ENCODE results near the gene MAPK1.
"Not testable (repeated sequence)": the region's sequence is repeated elsewhere in the genome, so short reads cannot be mapped to it uniquely, and the experiment has no call there.

Gene MAPK1

GRCh38 chr22:21845558-21846453 is 21.6 kb downstream of the MAPK1 start:
- no peak for DNase-seq

- no peak for DNase-seq
Measured at GRCh38 chr22:21842946-21843345, 24.5 kb downstream of the MAPK1 start.

- DNase-seq: no peak
Measured at GRCh38 chr22:21841422-21841821, 26.0 kb downstream of the MAPK1 start.

GRCh38 chr22:21840236-21840823 is 27.1 kb downstream of the MAPK1 start:
- no peak for DNase-seq

- DNase-seq: no peak
Measured at GRCh38 chr22:21839765-21840140, 27.7 kb downstream of the MAPK1 start.

- not testable (repeated sequence) for DNase-seq
Measured at GRCh38 chr22:21839104-21839764, 28.2 kb downstream of the MAPK1 start.

- DNase-seq: no peak
Measured at GRCh38 chr22:21837248-21837979, 30.0 kb downstream of the MAPK1 start.

GRCh38 chr22:21836486-21836885 is 31.0 kb downstream of the MAPK1 start:
- not testable (repeated sequence) for DNase-seq

- DNase-seq: no peak
Measured at GRCh38 chr22:21835378-21835777, 32.1 kb downstream of the MAPK1 start.

GRCh38 chr22:21834869-21835268 is 32.6 kb downstream of the MAPK1 start:
- no peak for DNase-seq

GRCh38 chr22:21832291-21833290 is 34.9 kb downstream of the MAPK1 start:
- DNase-seq: no peak

GRCh38 chr22:21829523-21829922 is 37.9 kb downstream of the MAPK1 start:
- no peak for DNase-seq

GRCh38 chr22:21828268-21828638 is 39.2 kb downstream of the MAPK1 start:
- no peak for DNase-seq

GRCh38 chr22:21827628-21828267 is 39.7 kb downstream of the MAPK1 start:
- no peak for DNase-seq

- DNase-seq: no peak
Measured at GRCh38 chr22:21826204-21826603, 41.2 kb downstream of the MAPK1 start.

- not testable (repeated sequence) for DNase-seq
Measured at GRCh38 chr22:21824962-21825361, 42.5 kb downstream of the MAPK1 start.

- no peak for DNase-seq
Measured at GRCh38 chr22:21824445-21824912, 43.0 kb downstream of the MAPK1 start.

GRCh38 chr22:21823740-21824444 is 43.6 kb downstream of the MAPK1 start:
- no peak for DNase-seq

- no peak for DNase-seq
Measured at GRCh38 chr22:21819183-21819770, 48.2 kb downstream of the MAPK1 start.

Measured in SHP77 (cell line).